Ishikawa (cell line): ENCODE data around the gene DENND1C.

ENCODE experiments used
- CEBPB ChIP-seq: IDR thresholded peaks from 2 replicates; pipeline ENCODE4 v1.6.1; 2012
- CREB1 ChIP-seq: IDR thresholded peaks from 2 replicates; pipeline ENCODE4 v1.6.1; 2012; ENCODE audit warnings: low read depth
- EGR1 ChIP-seq: IDR thresholded peaks from 2 replicates; pipeline ENCODE4 v1.6.1; 2012
- EP300 ChIP-seq: IDR thresholded peaks from 2 replicates; pipeline ENCODE4 v1.6.1; 2012; ENCODE audit warnings: borderline replicate concordance
- FOXM1 ChIP-seq: IDR thresholded peaks from 2 replicates; pipeline ENCODE4 v1.6.1; 2012; ENCODE audit warnings: low read depth, borderline replicate concordance
- MAX ChIP-seq: IDR thresholded peaks from 2 replicates; pipeline ENCODE4 v1.6.1; 2012
- NFIC ChIP-seq: IDR thresholded peaks from 2 replicates; pipeline ENCODE4 v1.6.1; 2012
- REST ChIP-seq: IDR thresholded peaks from 2 replicates; pipeline ENCODE4 v1.6.1; 2012; ENCODE audit warnings: low read depth, mild to moderate bottlenecking
- TAF1 ChIP-seq: IDR thresholded peaks from 2 replicates; pipeline ENCODE4 v1.6.1; 2012; ENCODE audit warnings: low read depth, mild to moderate bottlenecking
- TCF12 ChIP-seq: IDR thresholded peaks from 2 replicates; pipeline ENCODE4 v1.6.1; 2012; ENCODE audit warnings: low read depth
- TEAD4 ChIP-seq: IDR thresholded peaks from 2 replicates; pipeline ENCODE4 v1.6.1; 2012
- YY1 ChIP-seq: IDR thresholded peaks from 2 replicates; pipeline ENCODE4 v1.6.1; 2012; ENCODE audit warnings: low read depth

- TF ChIP-seq TCF12 (no peak), CEBPB (no peak), TAF1 (no peak), YY1 (no peak), REST (no peak), CREB1 (no peak), EP300 (no peak), MAX (no peak), FOXM1 (no peak), EGR1 (no peak), TEAD4 (no peak), NFIC (no peak)
Observed at GRCh38 chr19:6450166-6450565, 31.4 kb downstream of the DENND1C start.
